Medulla oblongata (tissue), 1 donor: ENCODE results near the gene THSD4.
"Not testable (repeated sequence)": the region's sequence is repeated elsewhere in the genome, so short reads cannot be mapped to it uniquely, and the experiment has no call there.

ENCODE experiments used
- DNase-seq: peaks from one replicate; pipeline ENCODE4 v3.0.0-alpha.2; 2015; ENCODE audit errors: extremely low spot score

THSD4 gene

GRCh38 chr15:71121442-71121841 is 6.2 kb downstream of the THSD4 start:
- no peak for DNase-seq

GRCh38 chr15:71124937-71125790 is 9.9 kb downstream of the THSD4 start:
- peak; percentile 7 for DNase-seq

GRCh38 chr15:71125831-71126450 is 10.7 kb downstream of the THSD4 start:
- no peak for DNase-seq

GRCh38 chr15:71127083-71127482 is 11.8 kb downstream of the THSD4 start:
- no peak for DNase-seq

GRCh38 chr15:71128159-71128558 is 12.9 kb downstream of the THSD4 start:
- DNase-seq: not testable (repeated sequence)

- no peak for DNase-seq
Observed at GRCh38 chr15:71128939-71129562, 13.8 kb downstream of the THSD4 start.

GRCh38 chr15:71129669-71130068 is 14.4 kb downstream of the THSD4 start:
- DNase-seq: no peak

GRCh38 chr15:71131601-71132362 is 16.5 kb downstream of the THSD4 start:
- DNase-seq: no peak

- no peak for DNase-seq
Observed at GRCh38 chr15:71133747-71134472, 18.6 kb downstream of the THSD4 start.

- no peak for DNase-seq
Observed at GRCh38 chr15:71136159-71136783, 21.0 kb downstream of the THSD4 start.

GRCh38 chr15:71136793-71137518 is 21.7 kb downstream of the THSD4 start:
- DNase-seq: no peak

- no peak for DNase-seq
Observed at GRCh38 chr15:71138473-71138872, 23.2 kb downstream of the THSD4 start.

- no peak for DNase-seq
Observed at GRCh38 chr15:71139241-71139640, 24.0 kb downstream of the THSD4 start.

GRCh38 chr15:71141572-71141971 is 26.3 kb downstream of the THSD4 start:
- no peak for DNase-seq

GRCh38 chr15:71142780-71143179 is 27.5 kb downstream of the THSD4 start:
- DNase-seq: no peak

GRCh38 chr15:71143373-71144310 is 28.4 kb downstream of the THSD4 start:
- DNase-seq: no peak

- DNase-seq: no peak
Observed at GRCh38 chr15:71145648-71146047, 30.4 kb downstream of the THSD4 start.

- no peak for DNase-seq
Observed at GRCh38 chr15:71146580-71146982, 31.3 kb downstream of the THSD4 start.

GRCh38 chr15:71148048-71148447 is 32.8 kb downstream of the THSD4 start:
- DNase-seq: no peak
